Colon (tissue), 2 donors: ENCODE measurements around the gene PAPSS1.
"Not testable (repeated sequence)": the region's sequence is repeated elsewhere in the genome, so short reads cannot be mapped to it uniquely, and the experiment has no call there.

Experiments
- FAIRE-seq: peaks from 2 replicates; lab custom pipeline; 2012; peaks lifted over from hg19 to GRCh38; lab: Jason Lieb, UNC
- donor health status: control.
- donor health status: control.

PAPSS1 gene

DNA sequence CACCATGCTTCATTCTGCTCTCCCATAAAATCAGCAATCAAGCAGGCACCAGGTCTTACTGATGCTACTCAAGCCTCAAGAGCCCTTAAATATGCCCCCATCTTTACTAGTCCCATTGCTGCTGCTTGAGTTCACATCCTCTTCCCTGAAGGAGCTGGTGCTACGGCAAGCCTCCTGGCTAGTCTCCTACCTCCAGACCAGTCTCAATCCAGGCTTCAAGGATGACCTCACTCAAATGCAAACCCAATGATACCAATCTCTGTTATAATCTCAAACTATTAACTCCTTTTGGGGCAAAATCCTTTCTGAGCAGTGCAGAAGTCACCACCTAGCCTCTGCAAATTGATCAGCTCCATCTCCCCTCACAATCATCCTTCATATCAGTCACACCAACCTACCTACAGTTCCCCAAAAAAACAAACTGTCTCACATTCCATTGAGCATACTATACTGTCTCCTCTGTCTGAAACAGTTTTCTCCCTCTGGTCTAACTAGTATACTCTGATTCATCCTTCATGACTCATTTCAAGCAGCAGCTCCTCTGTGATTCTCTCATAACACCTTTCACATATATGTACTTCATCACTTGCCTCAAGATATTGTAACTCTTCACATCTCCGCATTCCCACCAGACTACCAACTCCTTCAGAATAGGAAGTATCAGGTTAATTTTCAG is 30.0 kb downstream of the PAPSS1 start:
- no peak for FAIRE-seq

DNA sequence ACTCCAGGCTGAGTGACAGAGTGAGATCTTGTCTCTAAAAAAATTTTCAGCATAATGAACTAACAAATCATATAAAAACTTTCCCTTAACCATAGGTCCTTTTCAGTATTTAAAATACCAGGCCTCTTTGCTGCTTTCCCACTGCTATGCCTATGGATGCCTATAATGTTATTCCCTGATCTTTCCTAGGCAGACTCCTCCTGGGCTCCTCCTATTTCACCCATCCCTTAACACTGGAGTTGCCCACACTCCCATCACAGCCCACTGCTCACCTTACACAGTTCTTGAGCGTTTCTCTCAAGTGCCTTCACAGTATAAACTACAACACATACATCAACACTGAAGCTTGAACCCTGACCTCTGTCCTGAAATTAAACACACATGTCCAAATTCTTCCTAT is 31.6 kb downstream of the PAPSS1 start:
- no peak for FAIRE-seq

DNA sequence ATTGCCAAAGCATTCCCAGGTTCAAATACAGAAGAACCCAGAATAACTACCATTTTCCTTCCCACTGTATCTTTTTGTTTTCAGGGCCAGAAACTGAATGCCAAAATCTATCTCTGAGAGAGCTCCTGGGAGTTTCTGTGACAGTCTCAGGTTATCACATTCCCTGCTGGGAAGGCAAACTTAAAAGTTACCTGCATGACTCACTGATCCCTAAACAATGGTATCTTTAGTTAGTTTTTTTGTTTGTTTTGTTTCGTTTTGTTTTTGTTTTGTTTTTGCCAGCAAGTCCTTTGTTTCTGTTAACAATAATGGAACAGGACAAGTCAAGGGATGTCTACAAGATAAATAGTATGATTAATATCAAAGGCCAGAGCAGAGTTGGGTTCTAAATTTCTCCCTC is 34.3 kb downstream of the PAPSS1 start:
- FAIRE-seq, result no peak

DNA sequence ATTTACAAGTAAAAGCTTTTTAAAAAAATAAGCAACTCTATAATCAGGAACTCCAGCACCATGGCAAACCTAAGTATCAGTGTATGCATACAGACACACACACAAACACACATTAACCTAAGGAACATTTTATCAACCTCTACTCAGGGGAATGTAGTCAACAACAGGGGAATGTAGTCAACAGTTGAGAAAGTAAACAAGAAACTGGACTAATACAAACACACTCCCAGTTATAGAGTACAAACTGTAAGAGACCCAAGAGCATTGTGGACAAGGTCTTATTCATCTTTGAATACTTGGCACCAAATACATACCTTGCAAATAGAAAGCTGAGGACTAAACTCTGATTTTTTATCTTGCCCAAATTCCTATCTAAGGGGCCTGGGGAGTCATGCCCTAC is 36.2 kb downstream of the PAPSS1 start:
- no peak for FAIRE-seq

DNA sequence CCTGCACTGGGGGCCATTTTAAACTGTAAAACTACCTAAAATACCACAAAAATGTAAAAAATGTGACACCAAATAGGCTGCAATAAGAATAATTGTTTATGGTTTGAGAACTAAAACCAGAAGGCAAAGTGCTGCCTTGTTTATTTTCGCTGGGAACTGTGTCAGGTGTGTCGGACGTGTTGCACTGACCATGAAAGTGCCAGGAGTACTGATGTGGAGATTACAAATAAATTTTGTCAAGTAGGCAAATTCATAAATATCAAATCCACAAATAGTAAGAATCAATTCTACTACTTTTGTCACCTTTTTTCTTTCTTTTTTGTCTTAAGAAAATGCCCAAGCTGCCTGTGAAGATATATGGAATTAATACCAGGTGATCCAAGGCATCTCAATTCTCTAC is 37.7 kb downstream of the PAPSS1 start:
- FAIRE-seq, result no peak

DNA sequence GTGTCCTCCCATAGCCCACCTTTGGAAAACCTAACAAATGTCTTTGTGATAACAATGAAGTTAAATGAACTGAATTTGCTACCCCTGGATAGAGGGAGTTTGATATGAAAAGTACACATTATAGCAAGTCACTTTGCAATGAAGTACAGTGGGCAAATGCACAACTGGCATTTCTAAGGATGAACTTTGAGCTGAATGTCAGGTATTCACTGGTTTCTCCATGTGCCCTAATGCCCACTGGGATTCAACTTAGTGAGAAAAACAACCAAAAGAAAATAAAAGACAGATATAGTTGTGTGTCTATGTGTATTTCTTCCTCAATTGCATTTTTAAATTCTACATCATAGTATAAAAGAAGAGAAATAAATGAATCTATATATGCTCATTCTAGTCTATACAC is 51.0 kb downstream of the PAPSS1 start:
- no peak for FAIRE-seq

DNA sequence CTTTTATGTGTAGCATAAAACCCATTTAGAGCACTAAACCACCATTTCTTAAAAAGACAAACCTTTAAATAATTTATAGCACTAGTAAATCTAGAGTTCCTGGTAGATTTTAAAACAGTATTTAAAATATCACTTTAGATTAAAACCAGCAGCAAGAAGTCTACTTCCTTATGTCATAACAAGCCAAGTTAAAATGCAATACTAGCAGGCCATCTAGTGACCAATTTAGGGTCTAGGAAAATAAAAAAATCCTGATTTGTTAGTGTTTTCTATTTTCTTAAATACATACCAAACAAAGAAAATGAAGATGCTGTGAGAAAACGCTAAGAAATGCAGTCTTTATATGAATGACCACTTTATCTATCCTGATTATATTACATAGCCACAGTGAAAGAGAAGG is 53.9 kb downstream of the PAPSS1 start:
- no peak for FAIRE-seq

DNA sequence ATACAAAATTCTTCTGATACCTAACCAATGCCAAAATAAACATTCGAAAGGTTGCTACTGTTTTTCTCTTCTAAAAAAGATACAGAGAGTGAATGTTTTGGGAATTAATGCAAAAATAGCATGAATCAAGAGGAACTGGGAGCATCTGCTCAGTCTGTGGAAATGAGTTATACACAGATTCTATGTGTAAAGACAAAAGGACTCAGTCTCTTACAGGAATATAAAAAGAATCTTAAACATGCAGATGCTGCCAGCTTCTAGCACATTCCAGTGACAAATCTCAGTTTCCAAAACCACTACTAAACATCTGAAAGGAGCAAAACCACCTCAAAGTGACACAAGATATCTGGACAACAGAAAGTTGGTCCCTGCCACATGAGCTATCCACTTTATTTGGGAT is 55.0 kb downstream of the PAPSS1 start:
- no peak for FAIRE-seq

DNA sequence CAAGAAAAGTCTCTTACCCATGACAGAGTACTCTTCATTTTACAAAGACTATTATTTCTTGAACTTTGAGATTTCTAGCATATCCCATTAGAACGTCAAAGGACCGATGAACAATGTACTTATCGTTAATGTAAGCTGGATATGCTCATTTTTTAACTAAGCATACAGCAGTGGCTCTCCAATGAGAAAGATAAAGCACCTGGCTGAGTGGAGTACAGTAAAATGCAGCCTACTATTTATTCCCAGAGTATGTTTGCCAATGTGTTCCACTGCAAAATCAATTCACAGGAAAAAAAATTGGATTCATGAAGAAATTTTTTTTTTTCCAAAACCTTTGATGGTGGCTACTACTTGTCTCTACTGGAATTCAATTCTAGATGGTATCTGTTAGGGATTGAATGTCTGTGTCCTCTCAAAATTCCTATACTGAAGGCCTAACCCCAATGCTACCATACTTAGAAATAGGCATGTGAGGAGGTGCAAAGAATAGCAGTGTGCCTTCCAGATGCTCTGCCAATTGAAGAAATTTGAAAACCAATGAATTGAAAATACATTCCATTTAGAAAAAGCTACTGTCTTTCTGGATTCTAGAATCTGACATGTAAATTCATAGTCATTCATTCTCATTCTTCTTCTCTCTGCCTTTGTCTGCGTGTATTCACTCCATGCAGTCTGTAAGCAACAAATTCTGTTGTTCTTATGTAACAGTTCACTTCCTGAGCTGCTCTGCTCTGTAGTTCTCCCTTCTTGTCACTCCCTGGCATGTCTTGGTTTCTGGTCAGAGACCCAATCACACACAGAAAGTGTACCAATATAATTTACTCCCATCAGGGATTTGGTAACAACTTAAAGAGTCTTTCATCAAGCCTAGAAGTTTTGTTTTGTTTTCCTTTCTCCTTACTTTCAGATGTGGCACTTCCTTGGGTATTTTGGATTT is 61.4 kb downstream of the PAPSS1 start:
- FAIRE-seq, result no peak

DNA sequence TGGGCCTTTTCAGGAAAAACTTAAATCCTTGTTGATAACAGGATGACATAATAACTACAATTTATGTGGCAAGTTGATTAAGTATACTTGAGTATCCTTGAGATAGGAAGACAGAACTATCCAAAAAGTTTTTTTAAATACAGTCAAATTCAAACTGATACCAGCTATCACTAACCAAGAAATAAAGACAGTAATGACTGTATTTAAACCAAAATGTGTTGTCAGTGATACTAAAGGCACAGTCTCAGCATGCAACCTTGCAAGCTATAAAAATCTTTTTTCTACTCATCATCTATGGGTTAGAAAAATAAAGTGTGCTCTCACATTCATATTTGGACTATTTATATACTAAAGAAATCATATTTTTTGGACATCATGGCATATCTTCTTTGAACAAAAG is 64.7 kb downstream of the PAPSS1 start:
- no peak for FAIRE-seq

DNA sequence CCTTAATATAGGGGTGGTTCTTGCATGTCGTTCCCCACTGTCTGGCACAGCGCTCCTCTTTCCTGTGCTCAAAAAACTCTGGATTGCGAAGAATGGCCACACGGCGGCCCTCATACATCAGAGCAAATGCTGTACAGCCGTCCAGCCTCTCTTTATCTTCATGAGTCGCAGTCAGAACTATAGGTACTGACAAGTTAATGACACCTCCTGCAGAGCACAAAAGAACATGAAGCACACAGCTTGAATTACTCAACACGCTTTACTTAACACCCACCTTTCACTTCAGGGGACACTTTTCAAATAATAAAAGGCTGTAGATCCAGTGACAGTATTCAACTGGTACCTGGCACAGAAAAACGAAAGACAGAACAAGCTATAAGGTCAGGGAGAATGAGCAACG is 65.3 kb downstream of the PAPSS1 start:
- FAIRE-seq, result no peak

DNA sequence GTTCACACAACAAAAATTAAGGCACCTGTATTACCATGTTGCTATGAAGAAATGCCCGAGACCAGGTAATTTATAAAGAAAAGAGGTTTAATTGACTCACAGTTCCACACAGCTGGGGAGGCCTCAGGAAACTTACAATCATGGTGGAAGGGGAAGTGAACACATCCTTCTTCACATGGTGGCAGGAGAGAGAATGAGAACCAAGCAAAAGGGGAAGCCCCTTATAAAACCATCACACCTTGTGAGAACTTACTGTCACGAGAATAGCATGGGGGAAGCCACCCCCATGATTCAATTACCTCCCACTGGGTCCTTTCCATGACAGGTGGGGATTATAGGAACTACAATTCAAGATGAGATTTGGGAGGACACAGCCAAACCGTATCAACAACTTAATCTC is 68.6 kb downstream of the PAPSS1 start:
- FAIRE-seq, result not testable (repeated sequence)

DNA sequence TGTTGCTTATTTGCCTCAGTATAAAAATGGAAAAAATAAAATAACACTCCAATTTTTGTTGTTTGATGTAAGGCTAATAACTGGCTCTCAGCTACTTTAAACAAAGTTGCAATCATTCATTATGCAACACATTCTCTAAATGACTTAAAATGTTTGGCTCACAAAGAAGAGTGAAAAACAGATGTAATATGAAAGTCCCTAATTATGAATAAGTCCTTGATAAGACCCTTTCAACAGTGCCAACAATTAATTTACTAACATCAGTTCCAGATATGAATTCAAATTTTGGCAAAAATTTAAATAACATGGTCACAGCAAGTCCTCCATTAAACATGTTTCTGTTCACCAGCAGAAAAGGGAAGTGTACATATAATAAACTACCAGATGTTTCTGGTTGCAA is 69.8 kb downstream of the PAPSS1 start:
- no peak for FAIRE-seq

DNA sequence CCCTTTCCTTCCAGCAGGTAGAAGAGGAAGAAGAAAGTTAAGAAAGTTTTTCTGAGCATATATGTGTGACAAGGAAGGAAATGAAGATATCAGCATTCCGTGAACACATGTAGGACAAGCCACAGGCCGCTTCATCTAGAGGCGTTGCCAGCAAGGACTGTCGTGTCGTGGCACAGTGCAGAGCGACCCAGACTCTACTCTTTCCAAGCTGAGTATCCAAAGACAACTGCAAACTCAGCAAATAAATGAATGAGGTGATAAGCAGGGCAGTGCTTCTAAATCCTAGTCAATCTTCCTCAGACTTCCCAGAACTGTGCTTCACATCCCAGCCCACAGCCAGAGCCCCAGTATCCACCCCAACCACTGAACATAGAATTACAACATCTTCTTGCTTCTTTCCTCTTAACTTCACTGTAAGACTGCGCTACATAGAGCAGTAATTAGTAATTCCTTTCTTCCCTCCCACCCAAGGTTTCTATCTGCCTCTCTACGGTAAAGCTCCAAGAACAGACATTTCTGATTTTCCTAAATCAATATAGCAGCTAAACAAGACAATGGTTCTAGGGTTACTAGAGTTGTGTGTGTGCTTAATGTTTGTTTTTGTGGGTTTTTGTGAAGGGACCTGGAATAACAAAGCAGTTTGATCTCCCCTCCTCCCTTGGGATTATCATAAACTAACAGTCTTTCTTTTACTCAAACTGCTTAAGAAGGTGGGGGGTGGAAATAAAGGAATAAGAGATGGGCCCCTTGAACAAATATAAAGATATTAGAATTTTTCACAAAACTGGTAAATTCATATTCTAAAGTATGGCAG is 71.6 kb downstream of the PAPSS1 start:
- no peak for FAIRE-seq

DNA sequence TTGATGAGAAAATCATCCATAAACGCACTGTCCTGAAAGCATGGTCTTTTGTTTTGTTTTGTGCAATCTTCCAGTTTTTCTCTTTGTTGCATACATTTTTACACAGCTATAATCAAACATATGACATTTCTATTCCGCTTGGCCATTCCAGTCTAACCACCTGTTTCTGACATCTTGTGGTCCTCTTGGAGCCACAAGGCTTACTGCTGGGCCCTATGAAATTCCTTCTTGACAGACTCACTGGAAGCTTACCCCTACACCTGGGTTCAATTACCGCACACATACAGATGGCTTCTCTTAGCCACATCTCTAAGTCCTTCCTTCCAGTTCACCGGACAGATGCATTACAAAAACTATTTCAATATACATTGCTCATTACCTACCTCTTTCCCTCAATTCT is 72.4 kb downstream of the PAPSS1 start:
- FAIRE-seq, result no peak

DNA sequence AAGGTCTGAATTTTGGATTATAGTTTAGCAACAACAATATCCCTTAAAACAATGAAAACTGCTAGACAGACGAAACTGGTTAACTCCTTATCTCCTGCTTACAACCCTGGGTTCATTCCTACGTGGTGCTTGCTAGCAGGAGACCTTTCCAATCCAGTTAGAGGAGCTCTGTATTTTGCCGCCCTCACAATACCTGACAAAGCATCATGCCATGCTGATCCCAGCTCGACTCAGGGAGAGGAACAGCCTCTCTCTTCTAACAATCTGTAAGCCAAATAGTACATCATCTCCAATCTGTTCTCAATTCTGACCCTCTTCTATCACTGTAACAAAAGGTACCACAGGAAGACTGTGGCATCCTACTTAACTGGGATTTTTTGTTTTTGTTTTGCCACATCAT is 74.4 kb downstream of the PAPSS1 start:
- no peak for FAIRE-seq

DNA sequence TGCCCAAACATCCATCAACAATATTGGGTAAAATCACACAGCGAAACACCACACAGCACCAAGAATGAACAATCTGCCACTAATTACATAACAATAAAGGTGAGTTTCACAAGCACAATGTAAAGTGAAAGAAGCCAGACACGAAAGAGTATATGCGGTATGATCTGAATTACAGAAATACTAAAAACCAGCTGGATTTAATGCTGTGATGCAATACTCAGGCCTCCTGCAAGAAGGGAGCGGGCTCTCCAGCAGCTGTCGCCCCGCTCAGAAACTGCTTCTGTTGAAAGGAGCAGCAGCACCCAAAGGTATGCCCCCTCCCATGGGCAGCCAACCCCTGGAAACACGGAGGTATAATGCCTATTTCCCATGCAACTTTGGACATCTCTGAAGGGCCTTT is 77.0 kb downstream of the PAPSS1 start:
- FAIRE-seq, result no peak

DNA sequence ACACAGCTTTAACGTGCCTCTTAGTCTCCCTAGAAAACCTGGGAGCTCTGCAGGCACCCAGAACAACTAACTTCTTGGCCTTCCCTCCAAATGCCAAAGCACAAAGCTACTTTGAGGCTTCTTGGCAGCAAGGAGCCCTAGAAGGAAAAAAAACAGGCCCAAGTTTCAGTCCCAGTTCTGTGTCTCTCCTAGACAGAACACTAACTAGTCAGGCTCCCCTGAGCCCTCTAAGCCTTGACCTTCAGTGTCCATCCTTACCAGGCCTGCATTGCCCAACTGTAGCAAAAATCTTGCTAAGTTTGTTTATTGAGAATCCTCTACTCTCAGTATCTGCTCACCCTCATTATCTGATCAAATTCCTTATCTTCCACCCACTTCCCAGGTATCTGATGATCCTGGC is 79.2 kb downstream of the PAPSS1 start:
- FAIRE-seq, result no peak

DNA sequence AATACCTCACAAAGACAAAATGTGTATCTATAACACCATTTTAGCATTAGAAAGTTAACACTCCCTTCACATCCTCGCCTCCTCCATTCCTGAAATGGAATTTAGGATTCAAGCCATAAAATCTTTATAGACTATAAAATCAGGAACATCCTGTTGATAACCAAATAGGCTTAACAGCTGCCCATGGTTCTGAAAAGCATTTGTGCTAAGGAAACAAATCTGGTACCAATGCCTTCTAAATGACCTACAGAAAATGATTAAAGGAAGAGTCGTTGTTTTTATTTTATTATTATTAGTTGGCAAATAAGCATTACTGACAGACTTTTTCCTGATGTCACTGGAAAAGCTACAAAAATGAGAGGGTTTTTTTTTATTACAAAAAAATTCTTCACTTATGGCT is 79.8 kb downstream of the PAPSS1 start:
- FAIRE-seq, result no peak

DNA sequence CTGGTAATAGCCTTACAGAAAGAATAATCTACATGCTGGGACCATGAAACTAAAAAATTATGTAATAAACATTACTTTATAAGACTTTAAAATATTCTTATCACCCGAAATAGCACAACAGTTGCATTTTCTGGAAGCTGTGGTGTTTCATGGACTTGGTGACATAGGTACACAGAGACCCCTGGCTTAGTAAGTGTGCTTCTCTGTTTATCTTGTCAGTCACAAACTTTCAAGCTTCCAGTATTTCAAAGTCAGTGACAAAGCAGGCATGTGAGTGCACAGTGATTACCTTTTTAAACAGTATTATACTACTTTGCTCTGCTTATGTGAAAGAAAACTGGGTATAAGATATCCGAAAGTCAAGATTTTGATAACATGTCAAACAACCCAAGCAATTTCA is 84.3 kb downstream of the PAPSS1 start:
- no peak for FAIRE-seq

DNA sequence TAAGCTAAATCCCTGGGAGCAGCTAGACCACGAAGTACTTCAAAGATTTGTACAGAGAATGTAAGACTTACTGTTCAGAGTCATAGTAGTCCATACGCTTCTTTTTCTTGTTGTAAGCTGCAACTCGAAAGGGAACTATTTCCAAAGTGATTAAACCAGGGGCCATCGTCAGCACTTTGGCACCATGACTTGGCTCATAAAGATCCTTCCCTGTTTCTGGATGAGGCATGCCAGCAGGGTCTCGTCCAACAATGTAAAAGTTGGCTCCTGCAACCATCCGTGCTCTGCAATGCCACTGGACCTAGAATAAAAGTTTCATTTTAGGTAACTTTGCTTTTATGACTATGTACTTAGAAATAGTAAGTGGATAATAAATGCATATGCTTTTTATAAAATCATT is 88.5 kb downstream of the PAPSS1 start:
- FAIRE-seq, result no peak

DNA sequence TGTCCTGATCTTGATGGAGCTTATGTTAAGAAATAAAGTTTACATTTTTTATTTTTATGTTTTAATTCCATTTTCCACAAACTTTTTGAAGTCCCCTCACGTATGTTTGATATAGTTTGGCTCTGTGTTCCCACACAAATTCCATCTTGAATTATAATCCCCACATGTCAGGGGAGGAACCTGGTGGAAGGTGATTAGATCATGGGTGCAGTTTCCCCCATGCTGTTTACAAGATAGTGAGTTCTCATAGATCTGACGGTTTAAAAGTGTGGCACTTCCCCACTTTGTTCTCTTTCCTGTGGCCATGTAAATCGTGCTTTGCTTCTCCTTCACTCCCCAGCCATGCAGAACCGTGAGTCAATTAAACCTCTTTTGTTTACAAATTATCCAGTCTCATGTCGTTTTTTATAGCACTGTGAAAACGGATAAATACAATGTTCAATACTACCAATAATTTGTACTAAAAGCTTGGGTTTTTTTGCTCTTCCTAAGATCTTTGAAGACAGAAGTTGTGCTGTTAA is 89.8 kb downstream of the PAPSS1 start:
- FAIRE-seq, result no peak

DNA sequence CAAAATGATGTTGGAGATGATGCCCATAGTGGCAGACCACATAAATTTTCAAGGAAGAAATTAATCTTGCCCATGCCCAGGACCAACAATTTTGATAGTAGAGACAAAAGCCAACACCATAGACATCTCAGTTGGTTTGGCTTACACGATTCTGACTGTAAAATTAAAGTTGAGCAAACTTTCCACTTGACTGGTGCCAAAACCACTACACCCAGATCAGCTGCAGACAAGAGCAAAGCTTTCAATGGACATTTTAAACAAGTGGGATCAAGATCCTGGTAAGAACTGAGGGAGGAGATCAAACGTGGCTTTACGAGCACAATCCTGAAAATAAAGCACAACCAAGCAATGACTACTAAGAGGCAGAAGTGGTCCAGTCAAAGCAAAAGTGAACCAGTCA is 90.7 kb downstream of the PAPSS1 start:
- FAIRE-seq, result no peak
